Mesodermal cell (in vitro differentiated cells): ENCODE measurements around the gene SLC35G1.
A peak's percentile ranks its signal among the peaks of the same experiment; 100 is the strongest.

Source experiments
- H3K27ac ChIP-seq: 2 replicates; pipeline ENCODE4 v1.7.0; 2013; ENCODE audit warnings: mild to moderate bottlenecking, low read depth, low read length, moderate library complexity; ENCODE audit not compliant: severe bottlenecking
- H3K36me3 ChIP-seq: 2 replicates; pipeline ENCODE4 v1.7.1; 2013; ENCODE audit warnings: mild to moderate bottlenecking, low read length, moderate library complexity; ENCODE audit not compliant: control insufficient read depth, insufficient read depth
- H3K4me1 ChIP-seq: one replicate; pipeline ENCODE4 v1.7.1; 2013; ENCODE audit warnings: mild to moderate bottlenecking, low read length; ENCODE audit not compliant: insufficient read depth, control insufficient read depth, poor library complexity, severe bottlenecking
- H3K4me3 ChIP-seq: 2 replicates; pipeline ENCODE4 v1.7.0; 2013; ENCODE audit warnings: low read length, control low read depth, mild to moderate bottlenecking; ENCODE audit not compliant: insufficient read depth, poor library complexity, severe bottlenecking; ENCODE audit errors: extremely low read depth
- H3K9me3 ChIP-seq: 2 replicates; pipeline ENCODE4 v1.7.1; 2013; ENCODE audit warnings: mild to moderate bottlenecking, low read length, moderate library complexity; ENCODE audit not compliant: control insufficient read depth
- WGBS, 2 experiments: methylation state at CpG; one replicate each; pipeline ENCODE4 v1.1.5; 2013; ENCODE audit warnings: missing lambda C conversion rate in 2 of 2; ENCODE audit not compliant: insufficient coverage in 2 of 2; 5-methylcytosine and 5-hydroxymethylcytosine counted together

SLC35G1 gene

DNA sequence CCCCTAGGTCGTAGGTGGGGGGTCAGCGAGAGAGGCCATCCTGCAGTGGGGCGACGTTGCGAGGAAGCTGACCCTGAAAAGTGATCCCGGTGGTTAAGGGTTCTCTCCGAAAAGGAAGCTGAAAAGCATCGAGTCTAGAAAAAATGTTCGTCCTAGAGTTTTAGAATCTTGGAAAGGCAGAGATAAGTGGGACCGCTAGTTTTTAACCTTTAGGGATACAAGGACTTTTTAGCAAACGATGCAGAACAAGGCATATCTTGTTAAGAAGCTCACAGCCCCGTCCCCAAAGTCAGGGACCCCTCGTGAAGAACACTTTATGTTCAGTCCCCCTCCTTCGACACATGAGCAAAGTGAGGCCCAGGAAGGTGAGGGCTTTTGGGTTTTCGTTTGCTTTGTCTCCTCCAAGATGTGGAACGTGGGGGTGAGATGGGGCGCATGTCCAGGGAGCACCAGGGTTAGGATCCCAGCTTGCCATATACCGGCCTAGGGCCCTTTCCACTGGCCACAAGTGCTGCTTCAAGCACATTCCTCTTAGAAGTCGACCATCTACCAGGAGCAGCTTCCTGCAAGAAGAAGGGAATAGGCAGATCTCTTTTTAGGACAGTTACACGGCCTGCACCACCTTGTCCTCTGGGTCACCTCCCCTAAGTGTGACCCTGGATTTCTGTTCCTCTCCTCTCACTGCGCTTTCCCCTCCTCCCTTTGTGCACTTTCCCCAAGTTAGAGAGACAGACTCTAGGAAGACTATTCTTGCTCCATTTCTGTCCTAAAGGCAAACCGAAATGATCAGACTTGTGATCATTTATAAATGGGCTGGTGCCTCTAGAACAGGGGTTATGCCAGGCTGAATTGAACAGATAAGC is 969 bp downstream of the SLC35G1 start:
- 31% methylated on average over 20 to 21 of the region's 22 CpGs for WGBS, 2 experiments
- Histone ChIP-seq H3K4me3 (peak overlapping the region; percentile 69), H3K4me1 (no peaks in the 10 kb centered on the region), H3K36me3 (peaks cover 21% of the 10 kb centered on the region), H3K9me3 (no peaks in the 10 kb centered on the region), H3K27ac (no peak overlapping the region)

DNA sequence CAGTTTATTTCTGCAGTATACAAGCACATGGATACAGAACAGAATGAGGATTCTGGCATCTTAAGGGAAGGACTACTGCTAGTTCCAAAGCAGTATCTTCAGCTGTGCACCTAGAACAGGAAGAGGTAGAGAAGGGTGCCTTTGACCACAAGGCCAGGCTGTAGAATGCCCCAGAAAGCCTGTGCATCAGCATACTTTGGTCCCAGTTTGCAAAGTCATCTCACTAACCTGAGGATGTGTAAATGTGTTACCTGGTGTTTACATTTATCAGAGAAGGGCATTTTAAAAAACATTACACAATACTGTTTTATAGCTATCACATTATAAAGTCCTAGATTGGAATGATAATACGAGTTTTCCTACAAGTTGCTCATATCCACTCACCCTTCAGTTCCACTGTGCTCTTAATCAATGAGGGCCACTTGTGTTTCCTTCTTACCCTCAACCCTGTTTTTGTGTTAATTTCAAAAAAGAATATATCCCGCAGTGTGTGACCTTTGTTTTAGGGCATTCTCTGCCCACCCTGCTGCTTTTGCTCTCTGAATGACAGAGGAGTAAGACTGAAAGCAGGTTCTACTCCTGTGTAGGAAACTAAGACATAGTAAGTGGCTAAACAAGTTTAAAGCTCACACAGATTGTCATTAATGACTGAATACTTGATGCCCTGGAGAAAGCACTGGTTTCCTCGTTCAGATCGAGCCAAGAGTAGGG is 3.4 kb downstream of the SLC35G1 start:
- Histone ChIP-seq H3K4me3 (no peak overlapping the region), H3K36me3 (peaks cover 21% of the 10 kb centered on the region), H3K27ac (no peak overlapping the region), H3K9me3 (no peaks in the 10 kb centered on the region), H3K4me1 (no peaks in the 10 kb centered on the region)
- WGBS, 2 experiments: 73 to 74% methylated on average over 2 to 3 of the region's 4 CpGs

DNA sequence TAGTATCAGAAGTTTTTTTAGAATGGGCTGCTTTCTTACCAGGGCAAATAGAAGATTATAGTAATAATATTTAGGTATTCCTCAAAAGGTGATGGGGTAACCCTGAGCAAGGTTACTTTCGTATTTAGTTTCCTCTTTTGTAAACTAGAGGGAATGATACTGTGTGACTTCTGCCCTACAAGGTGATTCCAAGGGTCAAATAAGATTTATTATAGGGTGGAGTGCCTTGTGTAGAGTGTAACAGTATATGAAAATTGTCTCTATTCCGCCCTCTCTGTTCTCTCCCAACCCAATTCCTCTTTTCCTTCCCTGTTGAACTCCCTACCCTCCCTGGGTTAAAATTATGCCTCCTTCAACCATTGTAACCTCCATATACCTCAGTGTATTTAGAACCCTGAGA is 5.3 kb downstream of the SLC35G1 start:
- Histone ChIP-seq H3K36me3 (peaks cover 21% of the 10 kb centered on the region), H3K9me3 (no peaks in the 10 kb centered on the region), H3K4me1 (no peaks in the 10 kb centered on the region), H3K27ac (no peak overlapping the region), H3K4me3 (no peak overlapping the region)
- WGBS, 2 experiments: 95 to 100% methylated on average over 1 to 2 of the region's 2 CpGs

DNA sequence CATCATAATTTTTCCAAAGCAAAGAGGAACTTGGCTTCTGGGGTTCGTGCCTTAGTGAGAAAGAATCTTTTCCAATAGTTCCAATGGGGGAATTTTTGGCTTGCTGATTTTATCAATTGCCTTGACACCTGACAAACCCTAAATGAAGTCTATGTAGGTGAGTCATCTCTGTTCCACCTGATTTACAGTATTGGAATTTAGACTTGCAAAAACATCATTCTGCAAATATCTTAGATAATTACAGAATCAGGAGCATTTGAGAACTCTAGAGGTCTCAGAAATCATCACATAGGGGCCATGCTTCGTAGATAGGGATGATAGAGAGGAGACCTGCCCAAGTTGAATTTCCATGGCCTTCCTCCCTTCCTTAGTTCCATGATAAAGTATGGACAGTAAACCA is 9.3 kb downstream of the SLC35G1 start:
- H3K36me3 ChIP-seq: peaks cover 22% of the 10 kb centered on the region
- no peak overlapping the region for H3K27ac ChIP-seq
- WGBS, 2 experiments: 80% methylated on average over 1 of the region's 2 CpGs; no CpG with 5 or more reads in 1 of the 2 experiments
- no peaks in the 10 kb centered on the region for H3K4me1 ChIP-seq
- no peak overlapping the region for H3K4me3 ChIP-seq
- H3K9me3 ChIP-seq: no peaks in the 10 kb centered on the region

DNA sequence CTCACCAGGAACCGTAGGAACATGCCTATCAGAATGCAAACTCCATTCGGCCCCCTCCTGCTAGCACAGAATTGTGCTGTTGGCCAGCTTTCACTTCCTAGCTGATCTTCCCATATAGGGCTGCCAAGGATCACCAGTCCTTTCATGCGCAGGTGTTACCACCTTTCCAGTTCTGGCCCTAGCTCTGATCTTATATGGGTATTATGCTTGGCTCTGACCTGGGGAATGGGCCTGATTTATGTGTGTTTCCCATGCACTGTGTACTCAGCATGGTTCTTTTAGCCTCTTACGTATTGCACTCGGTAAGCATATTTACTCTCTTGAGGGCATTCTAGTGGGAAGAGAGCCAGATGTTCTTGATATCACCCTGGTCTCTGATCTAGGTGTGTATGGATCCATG is 11.1 kb downstream of the SLC35G1 start:
- H3K4me1 ChIP-seq: no peaks in the 10 kb centered on the region
- H3K4me3 ChIP-seq: no peak overlapping the region
- H3K27ac ChIP-seq: no peak overlapping the region
- H3K36me3 ChIP-seq: peaks cover 22% of the 10 kb centered on the region
- WGBS, 2 experiments: 94 to 97% methylated on average over 4 to 5 of the region's 5 CpGs
- no peaks in the 10 kb centered on the region for H3K9me3 ChIP-seq

DNA sequence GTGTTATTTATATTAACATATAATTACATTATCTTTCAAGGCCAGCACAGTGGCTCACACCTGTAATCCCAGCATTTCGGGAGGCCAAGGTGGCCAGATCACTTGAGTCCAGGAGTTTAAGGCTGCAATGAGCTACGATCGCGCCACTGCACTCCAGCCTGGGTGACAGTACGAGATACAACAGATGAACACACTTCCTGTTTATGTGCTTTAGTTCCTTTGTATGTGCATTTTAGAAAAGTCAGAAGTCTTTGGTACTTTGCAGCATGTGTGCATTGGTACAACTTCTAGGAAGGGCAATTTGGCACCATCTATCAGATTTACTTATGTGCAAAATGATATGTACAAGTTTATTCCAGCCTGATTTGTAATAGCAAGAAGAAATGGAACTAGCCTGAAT is 13.3 kb downstream of the SLC35G1 start:
- no peak overlapping the region for H3K27ac ChIP-seq
- peaks cover 25% of the 10 kb centered on the region for H3K36me3 ChIP-seq
- H3K4me3 ChIP-seq: no peak overlapping the region
- 90 to 98% methylated on average over 5 of the region's 5 CpGs for WGBS, 2 experiments
- no peaks in the 10 kb centered on the region for H3K4me1 ChIP-seq
- no peaks in the 10 kb centered on the region for H3K9me3 ChIP-seq

DNA sequence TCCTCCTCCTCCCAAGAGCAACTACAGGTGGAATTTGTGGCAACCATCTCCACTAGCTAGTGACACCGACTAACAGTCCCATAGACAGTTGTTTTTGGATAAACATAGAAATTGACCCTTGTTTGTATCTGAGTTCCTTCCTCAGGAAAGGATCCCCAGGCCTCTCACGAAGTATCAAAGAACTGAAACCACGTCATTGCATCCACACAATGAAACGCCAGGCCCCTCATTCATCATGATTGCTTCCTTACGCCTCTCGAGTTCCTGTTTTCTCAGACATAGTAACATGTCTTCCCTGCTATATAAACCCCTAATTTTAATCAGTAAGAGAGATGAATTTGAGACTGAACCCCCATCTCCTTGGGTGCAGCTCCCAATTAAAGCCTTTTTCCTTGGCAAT is 18.1 kb downstream of the SLC35G1 start:
- no peak overlapping the region for H3K4me3 ChIP-seq
- peaks cover 24% of the 10 kb centered on the region for H3K36me3 ChIP-seq
- H3K4me1 ChIP-seq: no peaks in the 10 kb centered on the region
- no peak overlapping the region for H3K27ac ChIP-seq
- 75 to 83% methylated on average over 5 of the region's 6 CpGs for whole genome bisulfite sequencing, 2 experiments
- H3K9me3 ChIP-seq: no peaks in the 10 kb centered on the region

DNA sequence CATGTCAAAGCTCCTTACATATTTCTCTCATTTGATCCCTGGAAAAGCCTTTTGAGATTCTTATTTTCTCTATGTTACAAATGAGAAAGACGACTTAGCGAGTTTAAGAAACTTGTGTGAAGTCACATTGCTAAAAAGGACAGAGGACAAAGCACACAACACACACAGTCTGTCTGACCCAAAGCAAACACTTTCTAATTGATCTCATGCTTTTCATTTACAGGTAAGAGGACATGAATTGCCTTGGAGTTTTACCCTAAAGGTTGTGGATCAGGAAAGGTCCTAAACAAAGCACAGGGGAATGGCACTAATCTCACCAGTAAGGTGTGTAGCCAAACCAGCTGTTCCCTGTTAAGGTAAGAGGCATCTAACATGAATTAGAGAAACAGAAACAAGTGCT is 18.7 kb downstream of the SLC35G1 start:
- Histone ChIP-seq H3K4me3 (no peak overlapping the region), H3K4me1 (no peaks in the 10 kb centered on the region), H3K27ac (no peak overlapping the region), H3K9me3 (no peaks in the 10 kb centered on the region), H3K36me3 (peaks cover 19% of the 10 kb centered on the region)
- no CpG with 5 or more reads among the region's 2 CpGs for whole genome bisulfite sequencing, 2 experiments

DNA sequence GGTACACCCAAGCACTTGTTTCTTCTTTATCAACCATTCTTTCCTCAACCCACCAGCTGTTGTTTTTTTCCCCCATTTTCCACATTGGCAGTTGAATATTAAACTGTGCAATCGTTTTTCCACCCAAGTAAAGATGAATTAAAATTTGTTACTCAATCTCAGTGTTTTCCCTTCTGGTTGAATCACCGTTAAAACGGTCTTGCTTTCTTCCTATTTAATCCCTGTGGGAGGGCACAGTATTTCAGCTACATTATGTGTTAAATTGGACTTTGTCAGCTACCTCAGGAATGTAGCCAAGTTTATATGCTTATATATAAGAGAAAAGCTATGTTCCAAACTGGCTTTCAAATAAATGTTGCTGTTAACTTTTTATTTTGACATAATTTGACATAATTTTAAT is 19.9 kb downstream of the SLC35G1 start:
- Histone ChIP-seq H3K9me3 (no peaks in the 10 kb centered on the region), H3K27ac (no peak overlapping the region), H3K36me3 (peaks cover 7% of the 10 kb centered on the region), H3K4me3 (no peak overlapping the region), H3K4me1 (no peaks in the 10 kb centered on the region)
- no CpG with 5 or more reads among the region's 3 CpGs for WGBS, 2 experiments

DNA sequence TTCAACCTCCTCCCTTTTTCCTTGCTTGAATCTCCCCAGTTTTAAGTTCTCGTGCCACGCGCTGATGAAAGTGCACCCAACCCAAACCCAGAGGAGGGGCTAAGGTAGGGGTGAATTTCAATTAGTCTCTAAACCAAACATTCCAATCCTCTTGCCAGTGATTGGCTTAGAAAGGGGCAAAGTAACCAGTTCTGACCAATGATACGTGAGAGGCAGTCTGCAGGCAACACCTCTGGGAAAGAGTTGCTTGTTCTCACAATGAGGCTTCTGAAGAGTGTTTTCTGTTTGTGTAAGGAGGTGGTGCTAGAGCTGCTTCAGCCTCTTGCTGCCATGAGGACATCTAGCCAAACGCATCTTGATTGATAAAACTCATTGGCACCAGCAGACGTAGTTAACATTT is 21.8 kb downstream of the SLC35G1 start:
- no peaks in the 10 kb centered on the region for H3K36me3 ChIP-seq
- no peaks in the 10 kb centered on the region for H3K4me1 ChIP-seq
- 90% methylated on average over 2 of the region's 6 CpGs for WGBS, 2 experiments
- H3K9me3 ChIP-seq: no peaks in the 10 kb centered on the region
- H3K27ac ChIP-seq: no peak overlapping the region
- no peak overlapping the region for H3K4me3 ChIP-seq
